DOHH2 (cell line): ENCODE measurements around the gene PEAR1.
A peak's percentile ranks its signal among the peaks of the same experiment; 100 is the strongest.

Source experiments
- H3F3A ChIP-seq: fragments of 200-600 bp; sonication (generic), shearing (Covaris generic); 2 replicates; pipeline ENCODE4 v1.6.0; 2016; ENCODE audit warnings: antibody characterized with exemption, mild to moderate bottlenecking; ENCODE audit not compliant: control insufficient read depth, insufficient read depth
- H3K27ac ChIP-seq: fragments of 200-600 bp; sonication (generic); 2 replicates; pipeline ENCODE4 v1.5.1; 2014; ENCODE audit warnings: low read depth, mild to moderate bottlenecking, low read length, moderate library complexity
- H3K27me3 ChIP-seq: fragments of 200-600 bp; sonication (generic); 2 replicates; pipeline ENCODE4 v1.6.1; 2014; ENCODE audit warnings: mild to moderate bottlenecking, low read length, mixed read lengths; ENCODE audit not compliant: control insufficient read depth
- H3K36me3 ChIP-seq: fragments of 200-600 bp; sonication (generic); 2 replicates; pipeline ENCODE4 v1.6.1; 2014; ENCODE audit warnings: mild to moderate bottlenecking, low read length, moderate library complexity, mixed read lengths; ENCODE audit not compliant: control insufficient read depth
- H3K4me1 ChIP-seq: fragments of 200-600 bp; sonication (generic); 2 replicates; pipeline ENCODE4 v1.6.1; 2014; ENCODE audit warnings: mild to moderate bottlenecking, low read length, mixed read lengths; ENCODE audit not compliant: control insufficient read depth
- H3K4me2 ChIP-seq: fragments of 200-600 bp; sonication (generic); 2 replicates; pipeline ENCODE4 v1.6.0; 2014; ENCODE audit warnings: mild to moderate bottlenecking, low read length, moderate library complexity
- H3K4me3 ChIP-seq: fragments of 200-600 bp; sonication (generic); 2 replicates; pipeline ENCODE4 v1.5.1; 2014; ENCODE audit warnings: mild to moderate bottlenecking, low read length, mixed read lengths
- H3K79me2 ChIP-seq: fragments of 200-600 bp; sonication (generic); 2 replicates; pipeline ENCODE4 v1.6.1; 2014; ENCODE audit warnings: mild to moderate bottlenecking, low read length, mixed read lengths; ENCODE audit not compliant: control insufficient read depth
- H3K9me2 ChIP-seq: fragments of 200-600 bp; sonication (generic); replicated peaks from 2 replicates; pipeline ENCODE4 v1.6.1; 2014; ENCODE audit warnings: mild to moderate bottlenecking, low read length, mixed read lengths; ENCODE audit not compliant: control insufficient read depth
- H3K9me3 ChIP-seq: fragments of 200-600 bp; sonication (generic); 2 replicates; pipeline ENCODE4 v1.6.1; 2014; ENCODE audit warnings: antibody characterized with exemption, low read length, mixed read lengths; ENCODE audit not compliant: control insufficient read depth, insufficient read depth
- H4K20me1 ChIP-seq: fragments of 200-600 bp; sonication (generic); 2 replicates; pipeline ENCODE4 v1.6.0; 2014; ENCODE audit warnings: low read depth, mild to moderate bottlenecking, antibody characterized with exemption, low read length, moderate library complexity; ENCODE audit not compliant: control insufficient read depth, insufficient read depth
- CTCF ChIP-seq: fragments of 200-600 bp; sonication (generic); IDR thresholded peaks from one replicate; pipeline ENCODE4 v1.5.1; 2014; ENCODE audit warnings: antibody characterized with exemption, mild to moderate bottlenecking, low read depth, low read length; ENCODE audit not compliant: poor library complexity, severe bottlenecking
- EZH2phosphoT487 ChIP-seq: fragments of 200-600 bp; sonication (generic); IDR thresholded peaks from 2 replicates; pipeline ENCODE4 v1.6.1; 2017; ENCODE audit warnings: borderline replicate concordance, mild to moderate bottlenecking, antibody characterized with exemption, low read length, moderate library complexity, mixed read lengths

PEAR1 gene

DNA sequence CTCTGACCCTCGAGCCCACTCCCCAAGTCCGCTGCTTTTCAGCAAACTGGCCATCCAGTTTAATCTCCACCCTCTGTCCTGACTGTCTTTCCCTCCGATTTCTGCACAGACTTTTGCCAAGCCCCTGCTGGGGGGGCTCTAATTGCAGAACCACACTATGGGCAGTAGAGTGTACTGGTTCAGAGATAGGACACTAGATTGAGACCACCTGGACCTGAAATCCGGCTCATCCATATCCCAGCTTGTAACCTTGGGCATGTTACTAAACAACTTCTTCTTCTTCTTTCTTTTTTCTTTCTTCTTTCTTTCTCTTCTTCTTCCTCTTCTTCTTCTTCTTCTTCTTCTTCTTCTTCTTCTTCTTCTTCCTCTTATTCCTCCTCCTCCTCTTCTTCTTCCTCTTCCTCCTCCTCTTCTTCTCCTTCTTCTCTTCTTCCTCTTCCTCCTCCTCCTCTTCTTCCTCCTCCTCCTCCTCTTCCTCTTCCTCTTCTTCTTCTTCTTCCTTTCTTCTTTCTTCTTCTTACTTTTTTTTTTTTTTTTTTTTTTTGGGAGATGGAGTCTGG lies 34.6 kb downstream of the PEAR1 start:
- no peak overlapping the region for H3K4me2 ChIP-seq
- H3K27ac ChIP-seq = no peak overlapping the region
- TF ChIP-seq CTCF (peak; percentile 26), EZH2phosphoT487 (no peak)
- H3K27me3 ChIP-seq = peaks cover 30% of the 10 kb centered on the region
- no peaks in the 10 kb centered on the region for H3K79me2 ChIP-seq
- H3K9me3 ChIP-seq = no peaks in the 10 kb centered on the region
- no peaks in the 10 kb centered on the region for H3F3A ChIP-seq
- no peaks in the 10 kb centered on the region for H3K4me1 ChIP-seq
- no peak overlapping the region for H3K4me3 ChIP-seq
- H3K36me3 ChIP-seq = no peaks in the 10 kb centered on the region
- no peaks in the 10 kb centered on the region for H4K20me1 ChIP-seq
- no peaks in the 10 kb centered on the region for H3K9me2 ChIP-seq

DNA sequence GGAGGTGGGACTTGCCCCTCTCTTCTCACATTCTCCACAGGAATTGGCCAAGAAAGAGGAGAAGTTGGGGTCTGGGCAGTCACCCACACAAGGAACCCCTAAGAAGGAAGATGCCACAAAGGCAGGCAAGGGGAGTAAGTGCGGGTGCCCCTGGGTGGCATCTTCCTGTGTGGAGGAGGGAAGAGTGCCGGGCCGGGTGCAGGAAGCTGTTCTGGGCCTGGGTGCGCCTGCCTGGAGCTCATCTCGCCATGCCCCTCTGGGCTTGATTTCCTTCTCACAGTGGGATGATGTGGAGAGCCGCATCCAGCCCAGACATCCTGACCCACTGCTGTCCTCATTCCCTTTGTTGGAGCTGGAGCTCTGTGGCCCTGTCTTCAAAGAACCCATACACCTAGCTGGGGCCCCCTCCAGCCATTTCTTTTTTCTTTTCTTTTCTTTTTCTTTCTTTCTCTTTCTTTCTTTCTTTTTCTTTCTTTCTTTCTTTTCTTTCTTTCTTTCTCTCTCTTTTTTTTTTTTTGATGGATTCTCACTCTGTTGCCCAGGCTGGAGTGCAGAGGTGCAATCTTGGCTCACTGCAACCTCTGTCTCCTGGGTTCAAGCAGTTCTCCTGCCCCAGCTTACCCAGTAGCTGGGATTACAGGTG lies 36.2 kb downstream of the PEAR1 start:
- H3F3A ChIP-seq = no peaks in the 10 kb centered on the region
- H3K9me3 ChIP-seq = no peaks in the 10 kb centered on the region
- no peaks in the 10 kb centered on the region for H4K20me1 ChIP-seq
- no peak for TF ChIP-seq CTCF
- no peak for TF ChIP-seq EZH2phosphoT487
- H3K79me2 ChIP-seq = no peaks in the 10 kb centered on the region
- H3K9me2 ChIP-seq = no peaks in the 10 kb centered on the region
- no peak overlapping the region for H3K4me3 ChIP-seq
- H3K36me3 ChIP-seq = no peaks in the 10 kb centered on the region
- no peaks in the 10 kb centered on the region for H3K4me1 ChIP-seq
- H3K27ac ChIP-seq = no peak overlapping the region
- no peak overlapping the region for H3K4me2 ChIP-seq
- peaks cover 29% of the 10 kb centered on the region for H3K27me3 ChIP-seq

- H3K4me3 ChIP-seq = no peak overlapping the region
- H3K9me2 ChIP-seq = no peaks in the 10 kb centered on the region
- H4K20me1 ChIP-seq = no peaks in the 10 kb centered on the region
- no peak overlapping the region for H3K27ac ChIP-seq
- H3K27me3 ChIP-seq = peaks cover 24% of the 10 kb centered on the region
- H3K4me2 ChIP-seq = no peak overlapping the region
- no peak for TF ChIP-seq CTCF
- TF ChIP-seq EZH2phosphoT487 = no peak
- H3K9me3 ChIP-seq = no peaks in the 10 kb centered on the region
- no peaks in the 10 kb centered on the region for H3K36me3 ChIP-seq
- H3K4me1 ChIP-seq = no peaks in the 10 kb centered on the region
- H3K79me2 ChIP-seq = no peaks in the 10 kb centered on the region
- H3F3A ChIP-seq = no peaks in the 10 kb centered on the region
These were observed 37.0 kb downstream of the PEAR1 start for GRCh38 chr1:156930483-156930882.
